DOHH2 (cell line): Measurements from ENCODE around the gene PTGDR2.

Experiments
- EZH2phosphoT487 ChIP-seq: fragments of 200-600 bp; sonication (generic); IDR thresholded peaks from 2 replicates; pipeline ENCODE4 v1.6.1; 2017; ENCODE audit warnings: borderline replicate concordance, mild to moderate bottlenecking, antibody characterized with exemption, low read length, moderate library complexity, mixed read lengths
- TF ChIP-seq, protein P1 (sequence below): fragments of 200-600 bp; sonication (generic); IDR thresholded peaks from one replicate; pipeline ENCODE4 v1.5.1; 2014; ENCODE audit warnings: antibody characterized with exemption, mild to moderate bottlenecking, low read depth, low read length; ENCODE audit not compliant: poor library complexity, severe bottlenecking

- TF ChIP-seq, protein P1, sequence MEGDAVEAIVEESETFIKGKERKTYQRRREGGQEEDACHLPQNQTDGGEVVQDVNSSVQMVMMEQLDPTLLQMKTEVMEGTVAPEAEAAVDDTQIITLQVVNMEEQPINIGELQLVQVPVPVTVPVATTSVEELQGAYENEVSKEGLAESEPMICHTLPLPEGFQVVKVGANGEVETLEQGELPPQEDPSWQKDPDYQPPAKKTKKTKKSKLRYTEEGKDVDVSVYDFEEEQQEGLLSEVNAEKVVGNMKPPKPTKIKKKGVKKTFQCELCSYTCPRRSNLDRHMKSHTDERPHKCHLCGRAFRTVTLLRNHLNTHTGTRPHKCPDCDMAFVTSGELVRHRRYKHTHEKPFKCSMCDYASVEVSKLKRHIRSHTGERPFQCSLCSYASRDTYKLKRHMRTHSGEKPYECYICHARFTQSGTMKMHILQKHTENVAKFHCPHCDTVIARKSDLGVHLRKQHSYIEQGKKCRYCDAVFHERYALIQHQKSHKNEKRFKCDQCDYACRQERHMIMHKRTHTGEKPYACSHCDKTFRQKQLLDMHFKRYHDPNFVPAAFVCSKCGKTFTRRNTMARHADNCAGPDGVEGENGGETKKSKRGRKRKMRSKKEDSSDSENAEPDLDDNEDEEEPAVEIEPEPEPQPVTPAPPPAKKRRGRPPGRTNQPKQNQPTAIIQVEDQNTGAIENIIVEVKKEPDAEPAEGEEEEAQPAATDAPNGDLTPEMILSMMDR: no peak
- no peak for TF ChIP-seq EZH2phosphoT487
These were observed 11.5 kb downstream of the PTGDR2 start for GRCh38 chr11:60844045-60844869.
